ENCODE results near the gene ITGB4. TPM values are rescaled to one million over a fixed set of nuclear protein-coding genes. Genes with fewer than 3 reads are reported as not detected.

The ITGB4 gene
- total and polyA plus RNA-seq, 5 donors from 2014 or later: 0.28 to 0.60 (median 0.56) TPM; not detected in 2

- Mint-ChIP-seq H3K4me3 (peak overlapping the region; percentile 95 to 98 (median 96)), H3K9me3 (peaks cover 0 to 3% (median 2%) of the 10 kb centered on the region in 7 donors), H3K27me3 (peaks cover 6% of the 10 kb centered on the region), H3K4me1 (peaks cover 26 to 57% (median 40%) of the 10 kb centered on the region in 4 donors), H3K36me3 (peaks cover 33% of the 10 kb centered on the region), H3K27ac (peak overlapping the region; percentile 85 to 95 (median 91))
- H3K4me1 ChIP-seq (ENCODE audit: control insufficient read depth, insufficient read depth, low read length, poor library complexity, severe bottlenecking): peaks cover 52% of the 10 kb centered on the region
- peak; percentile 69 to 74 (median 69) for DNase-seq
- peaks cover 29% of the 10 kb centered on the region for H3K36me3 ChIP-seq (ENCODE audit: control insufficient read depth, insufficient read depth, low read length)
- no peaks in the 10 kb centered on the region for H3K27me3 ChIP-seq (ENCODE audit: control insufficient read depth, insufficient read depth, low read length)
- peak overlapping the region; percentile 99 for H3K27ac ChIP-seq (ENCODE audit: insufficient read depth, low read length, poor library complexity, severe bottlenecking)
- peak overlapping the region; percentile 92 for H3K4me3 ChIP-seq (ENCODE audit: low read depth, low read length)
- no peaks in the 10 kb centered on the region for H3K9me3 ChIP-seq (ENCODE audit: control insufficient read depth in 2 of 2, low read length in 2 of 2)
- no peak for ATAC-seq (ENCODE audit: low read depth in 2 of 2)
Measured at GRCh38 chr17:75778861-75779249, 57.6 kb downstream of the ITGB4 start.

- Mint-ChIP-seq H3K27ac (peak overlapping the region; percentile 98 to 99 (median 98)), H3K4me1 (peaks cover 26 to 62% (median 43%) of the 10 kb centered on the region in 4 donors), H3K4me3 (peak overlapping the region; percentile 95 to 98 (median 96)), H3K9me3 (peaks cover 0 to 3% (median 2%) of the 10 kb centered on the region in 7 donors), H3K27me3 (peaks cover 7% of the 10 kb centered on the region), H3K36me3 (peaks cover 33% of the 10 kb centered on the region)
- peak; percentile 70 to 75 for ATAC-seq (ENCODE audit: low read depth in 2 of 2)
- peak; percentile 92 to 99 (median 97) for DNase-seq
- Histone ChIP-seq H3K9me3 (ENCODE audit: control insufficient read depth in 2 of 2, low read length in 2 of 2) (no peaks in the 10 kb centered on the region), H3K27me3 (ENCODE audit: control insufficient read depth, insufficient read depth, low read length) (no peaks in the 10 kb centered on the region), H3K4me1 (ENCODE audit: control insufficient read depth, insufficient read depth, low read length, poor library complexity, severe bottlenecking) (peaks cover 58% of the 10 kb centered on the region), H3K4me3 (ENCODE audit: low read depth, low read length) (peak overlapping the region; percentile 48), H3K36me3 (ENCODE audit: control insufficient read depth, insufficient read depth, low read length) (peaks cover 29% of the 10 kb centered on the region), H3K27ac (ENCODE audit: insufficient read depth, low read length, poor library complexity, severe bottlenecking) (peak overlapping the region; percentile 99)
Measured at GRCh38 chr17:75779250-75779986, 58.2 kb downstream of the ITGB4 start.

GRCh38 chr17:75779987-75780889 is 59.0 kb downstream of the ITGB4 start:
- Mint-ChIP-seq H3K4me1 (peaks cover 26 to 64% (median 45%) of the 10 kb centered on the region in 4 donors), H3K4me3 (peak overlapping the region; percentile 93 to 98 (median 95)), H3K9me3 (peaks cover 0 to 3% (median 2%) of the 10 kb centered on the region in 7 donors), H3K27ac (peak overlapping the region; percentile 98 to 99 (median 98)), H3K27me3 (peaks cover 10% of the 10 kb centered on the region), H3K36me3 (peaks cover 33% of the 10 kb centered on the region)
- Histone ChIP-seq H3K36me3 (ENCODE audit: control insufficient read depth, insufficient read depth, low read length) (peaks cover 29% of the 10 kb centered on the region), H3K9me3 (ENCODE audit: control insufficient read depth in 2 of 2, low read length in 2 of 2) (no peaks in the 10 kb centered on the region), H3K27me3 (ENCODE audit: control insufficient read depth, insufficient read depth, low read length) (no peaks in the 10 kb centered on the region), H3K27ac (ENCODE audit: insufficient read depth, low read length, poor library complexity, severe bottlenecking) (peak overlapping the region; percentile 99), H3K4me3 (ENCODE audit: low read depth, low read length) (peak overlapping the region; percentile 56), H3K4me1 (ENCODE audit: control insufficient read depth, insufficient read depth, low read length, poor library complexity, severe bottlenecking) (peaks cover 62% of the 10 kb centered on the region)
- DNase-seq: no peak
- no peak for ATAC-seq (ENCODE audit: low read depth in 2 of 2)

GRCh38 chr17:75783069-75783783 is 62.0 kb downstream of the ITGB4 start:
- Mint-ChIP-seq H3K9me3 (peaks cover 0 to 3% (median 2%) of the 10 kb centered on the region in 7 donors), H3K27me3 (peaks cover 10% of the 10 kb centered on the region), H3K27ac (peak overlapping the region; percentile 99 to 100 (median 100)), H3K36me3 (peaks cover 10% of the 10 kb centered on the region), H3K4me3 (peak overlapping the region; percentile 87 to 97 (median 96)), H3K4me1 (peaks cover 14 to 60% (median 43%) of the 10 kb centered on the region in 4 donors)
- Histone ChIP-seq H3K4me3 (ENCODE audit: low read depth, low read length) (peak overlapping the region; percentile 93), H3K9me3 (ENCODE audit: control insufficient read depth in 2 of 2, low read length in 2 of 2) (no peaks in the 10 kb centered on the region), H3K27me3 (ENCODE audit: control insufficient read depth, insufficient read depth, low read length) (no peaks in the 10 kb centered on the region), H3K4me1 (ENCODE audit: control insufficient read depth, insufficient read depth, low read length, poor library complexity, severe bottlenecking) (peaks cover 59% of the 10 kb centered on the region), H3K27ac (ENCODE audit: insufficient read depth, low read length, poor library complexity, severe bottlenecking) (peak overlapping the region; percentile 100), H3K36me3 (ENCODE audit: control insufficient read depth, insufficient read depth, low read length) (peaks cover 7% of the 10 kb centered on the region)
- peak in 2 of 3 donors; percentile 67 to 87 for DNase-seq
- ATAC-seq (ENCODE audit: low read depth in 2 of 2): no peak

GRCh38 chr17:75783803-75784472 is 62.7 kb downstream of the ITGB4 start:
- peak overlapping the region; percentile 99 to 100 (median 100) for H3K27ac Mint-ChIP-seq
- ATAC-seq (ENCODE audit: low read depth in 2 of 2): no peak
- peak overlapping the region; percentile 93 for H3K4me3 ChIP-seq (ENCODE audit: low read depth, low read length)

GRCh38 chr17:75784473-75785015 is 63.3 kb downstream of the ITGB4 start, which contains the start of gene UNK:
Gene UNK (plus strand): TSS chr17:75784806. CDS start chr17:75784881, 75 bp downstream.
- peaks cover 57% of the 10 kb centered on the region for H3K4me1 ChIP-seq (ENCODE audit: control insufficient read depth, insufficient read depth, low read length, poor library complexity, severe bottlenecking)
- Mint-ChIP-seq H3K36me3 (peaks cover 2% of the 10 kb centered on the region), H3K4me3 (peak within 1 kb of the TSS; percentile 87 to 97 (median 96)), H3K4me1 (peaks cover 13 to 60% (median 38%) of the 10 kb centered on the region in 4 donors), H3K27ac (peak within 1 kb of the TSS; percentile 99 to 100 (median 100)), H3K9me3 (peaks cover 0 to 3% (median 2%) of the 10 kb centered on the region in 7 donors), H3K27me3 (peaks cover 8% of the 10 kb centered on the region)
- DNase-seq: peak; percentile 93 to 99 (median 97)
- peak within 1 kb of the TSS; percentile 100 for H3K27ac ChIP-seq (ENCODE audit: insufficient read depth, low read length, poor library complexity, severe bottlenecking)
- ATAC-seq (ENCODE audit: low read depth in 2 of 2): peak; percentile 72 to 75
- no peaks in the 10 kb centered on the region for H3K27me3 ChIP-seq (ENCODE audit: control insufficient read depth, insufficient read depth, low read length)
- no peaks in the 10 kb centered on the region for H3K9me3 ChIP-seq (ENCODE audit: control insufficient read depth in 2 of 2, low read length in 2 of 2)
- H3K36me3 ChIP-seq (ENCODE audit: control insufficient read depth, insufficient read depth, low read length): no peaks in the 10 kb centered on the region
- peak within 1 kb of the TSS; percentile 93 for H3K4me3 ChIP-seq (ENCODE audit: low read depth, low read length)

More at GRCh38 chr17:75783803-75784472, 62.7 kb downstream of the ITGB4 start:
- Mint-ChIP-seq H3K4me3 (peak overlapping the region; percentile 87 to 97 (median 96)), H3K4me1 (peaks cover 14 to 58% (median 39%) of the 10 kb centered on the region in 4 donors), H3K9me3 (peaks cover 0 to 3% (median 2%) of the 10 kb centered on the region in 7 donors), H3K36me3 (peaks cover 4% of the 10 kb centered on the region), H3K27me3 (peaks cover 10% of the 10 kb centered on the region)
- H3K36me3 ChIP-seq (ENCODE audit: control insufficient read depth, insufficient read depth, low read length): peaks cover under 1% of the 10 kb centered on the region
- no peak for DNase-seq
- H3K9me3 ChIP-seq (ENCODE audit: control insufficient read depth in 2 of 2, low read length in 2 of 2): no peaks in the 10 kb centered on the region
- no peaks in the 10 kb centered on the region for H3K27me3 ChIP-seq (ENCODE audit: control insufficient read depth, insufficient read depth, low read length)
- peaks cover 57% of the 10 kb centered on the region for H3K4me1 ChIP-seq (ENCODE audit: control insufficient read depth, insufficient read depth, low read length, poor library complexity, severe bottlenecking)
- H3K27ac ChIP-seq (ENCODE audit: insufficient read depth, low read length, poor library complexity, severe bottlenecking): peak overlapping the region; percentile 100

Measured in CD4-positive, CD25-positive, alpha-beta regulatory T cell (primary cell).